ENCODE measurements around the gene JPT2.
"Not testable (repeated sequence)": the region's sequence is repeated elsewhere in the genome, so short reads cannot be mapped to it uniquely, and the experiment has no call there.

JPT2 gene

DNA sequence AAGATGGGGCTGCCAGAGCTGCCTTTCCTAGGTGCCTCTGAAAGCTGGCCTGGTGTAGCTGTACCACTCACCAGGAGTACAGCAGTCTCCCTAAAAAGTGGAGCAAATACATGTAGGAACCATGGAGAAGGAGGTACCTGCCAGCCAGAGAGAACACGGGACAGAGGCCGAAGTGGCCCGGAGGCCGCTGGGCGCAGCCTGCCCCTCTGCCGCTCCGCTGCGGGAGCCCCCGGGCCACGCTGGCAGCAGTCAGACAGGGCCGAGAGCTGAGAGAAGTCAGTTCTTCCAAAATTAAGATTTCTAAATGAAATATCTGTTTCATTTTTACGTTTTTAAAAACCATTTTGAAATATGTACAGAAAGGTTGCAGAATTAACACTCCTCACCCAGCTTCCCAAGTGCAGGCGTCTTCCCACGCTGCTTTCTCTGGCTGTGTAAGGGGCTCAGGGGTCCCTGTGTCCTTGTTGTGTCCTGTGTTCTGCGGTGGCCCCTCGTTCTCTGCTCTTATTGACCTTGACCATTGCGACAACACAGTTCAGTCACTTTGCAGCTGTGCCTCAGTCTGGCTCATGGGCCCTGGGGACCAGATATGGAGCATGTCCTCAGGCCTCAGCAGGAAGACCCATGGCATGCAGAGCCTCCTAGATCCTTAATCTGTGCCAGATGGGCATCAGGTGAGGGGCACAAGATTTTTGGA, 32.9 kb downstream of the JPT2 start:
- no peak for DNase-seq

DNA sequence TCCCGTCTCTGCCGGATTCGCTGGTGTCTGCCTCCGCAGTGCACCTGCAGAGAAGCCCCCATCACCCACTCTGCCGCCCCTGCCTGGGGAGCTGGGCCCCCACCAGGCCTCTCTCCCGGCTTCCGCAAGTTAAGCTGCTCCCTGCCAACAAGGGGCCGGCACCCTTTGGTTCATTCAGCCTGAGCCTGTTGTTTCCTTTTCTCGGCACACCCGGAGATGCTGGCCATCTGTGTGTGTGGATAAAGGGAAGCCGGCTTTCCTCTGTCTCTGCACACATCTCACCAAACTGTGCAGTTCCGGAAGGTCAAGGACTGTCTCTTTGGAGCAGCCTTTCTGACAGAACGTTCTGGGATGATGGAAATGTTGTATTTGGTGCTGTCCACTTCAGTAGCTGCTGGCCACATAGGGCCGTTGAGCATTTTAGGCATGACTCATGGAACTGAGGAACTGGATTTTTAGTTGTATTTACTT, 34.7 kb downstream of the JPT2 start:
- no peak for DNase-seq

DNA sequence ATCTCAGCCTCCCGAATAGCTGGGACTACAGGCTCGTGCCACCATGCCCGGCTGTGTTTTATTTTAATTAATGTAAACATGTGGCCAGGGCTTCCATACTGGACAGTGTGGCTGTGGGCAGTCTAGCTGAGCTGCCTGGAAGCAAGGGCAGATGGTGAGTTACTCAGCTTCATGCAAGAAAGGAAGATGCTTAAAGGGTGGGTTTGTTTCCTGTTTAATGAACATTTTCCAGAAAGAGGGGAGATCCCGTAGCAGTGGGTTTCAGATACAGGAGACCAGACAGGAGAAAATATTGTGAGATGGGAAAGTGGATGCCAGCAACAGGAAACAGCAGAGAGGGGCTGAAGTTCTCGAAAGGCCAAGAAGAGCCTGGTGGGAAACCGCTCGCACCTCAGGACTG, 35.3 kb downstream of the JPT2 start:
- no peak for DNase-seq

DNA sequence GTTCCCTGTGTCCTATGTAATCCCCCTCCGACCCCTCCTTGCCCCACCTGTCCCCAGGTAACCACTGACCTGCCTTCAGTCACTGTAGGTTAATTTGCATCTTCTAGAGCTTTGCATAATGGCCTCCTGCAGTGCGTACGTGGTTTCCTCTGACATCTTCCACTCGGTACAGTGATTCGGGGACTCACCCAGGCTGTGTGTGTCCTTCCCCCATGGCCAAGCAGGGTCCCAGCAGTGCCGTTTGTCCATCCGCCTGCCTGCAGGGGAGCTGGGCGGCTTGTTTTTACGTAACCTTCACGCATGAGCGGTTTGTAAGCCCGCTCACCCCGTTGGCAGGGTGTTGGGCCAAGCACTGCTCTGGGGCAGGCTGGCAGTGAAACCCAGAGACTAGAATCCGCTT, 35.9 kb downstream of the JPT2 start:
- peak; percentile 3 for DNase-seq

DNA sequence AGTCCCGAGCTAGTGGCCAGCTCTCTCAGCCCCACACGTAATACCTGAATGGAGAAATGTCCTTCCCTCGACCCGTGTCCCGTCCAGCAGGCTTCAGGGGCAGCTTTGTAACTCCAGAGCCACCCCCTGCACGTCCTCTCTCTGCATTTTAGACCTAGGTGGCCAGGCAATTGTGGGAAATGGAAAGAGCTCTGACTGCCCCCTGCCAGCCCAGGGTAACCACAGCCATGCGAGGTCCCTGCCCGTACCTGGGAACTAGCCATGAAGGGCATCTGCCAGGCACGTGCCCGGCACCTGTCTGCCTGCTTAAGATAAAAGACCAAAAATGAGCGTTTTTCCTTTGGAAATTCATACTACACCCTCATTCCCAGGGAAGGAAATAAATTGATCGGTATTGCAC, 37.1 kb downstream of the JPT2 start:
- DNase-seq = no peak

DNA sequence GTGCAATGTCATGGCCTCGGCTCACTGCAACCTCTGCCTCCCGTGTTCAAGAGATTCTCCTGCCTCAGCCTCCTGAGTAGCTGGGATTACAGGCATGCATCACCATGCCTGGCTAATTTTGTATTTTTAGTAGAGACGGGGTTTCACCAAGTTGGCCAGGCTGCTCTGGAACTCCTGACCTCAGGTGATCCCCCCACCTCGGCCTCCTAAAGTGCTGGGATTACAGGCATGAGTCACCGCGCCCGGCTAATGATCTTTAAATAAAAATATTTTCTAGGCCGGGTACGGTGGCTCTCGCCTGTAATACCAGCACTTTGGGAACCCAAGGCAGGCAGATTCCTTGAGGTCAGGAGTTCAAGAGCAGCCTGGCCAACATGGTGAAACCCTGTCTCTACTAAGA, 40.2 kb downstream of the JPT2 start:
- DNase-seq = not testable (repeated sequence)

DNA sequence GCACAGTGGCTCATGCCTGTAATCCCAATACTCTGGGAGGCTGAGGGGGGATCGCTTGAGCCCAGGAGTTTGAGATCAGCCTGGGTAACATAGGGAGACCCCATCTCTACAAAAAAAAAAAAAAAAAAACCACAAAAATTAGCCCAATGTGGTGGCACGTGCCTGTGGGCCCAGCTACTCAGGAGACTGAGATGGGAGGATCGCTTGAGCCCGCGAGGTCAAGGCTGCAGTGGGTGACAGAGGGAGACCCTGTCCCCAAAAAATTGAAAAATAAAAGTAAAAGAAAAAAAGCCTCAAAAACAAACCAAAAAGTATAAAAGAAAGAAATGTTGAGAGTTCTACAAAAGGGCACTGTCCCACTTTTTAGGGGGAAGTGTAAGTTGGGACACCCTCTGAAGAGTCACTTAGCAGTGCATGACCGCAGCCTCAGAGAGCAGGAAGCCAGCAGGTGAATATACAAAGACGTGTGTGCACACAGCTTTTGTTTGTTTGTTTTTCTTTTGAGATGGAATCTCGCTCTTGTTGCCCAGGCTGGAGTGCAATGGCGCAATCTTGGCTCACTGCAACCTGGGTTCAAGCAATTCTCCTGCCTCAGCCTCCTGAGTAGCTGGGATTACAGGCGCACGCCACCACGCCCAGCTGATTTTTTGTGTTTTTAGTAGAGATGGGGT, 41.6 kb downstream of the JPT2 start:
- DNase-seq = not testable (repeated sequence)

DNA sequence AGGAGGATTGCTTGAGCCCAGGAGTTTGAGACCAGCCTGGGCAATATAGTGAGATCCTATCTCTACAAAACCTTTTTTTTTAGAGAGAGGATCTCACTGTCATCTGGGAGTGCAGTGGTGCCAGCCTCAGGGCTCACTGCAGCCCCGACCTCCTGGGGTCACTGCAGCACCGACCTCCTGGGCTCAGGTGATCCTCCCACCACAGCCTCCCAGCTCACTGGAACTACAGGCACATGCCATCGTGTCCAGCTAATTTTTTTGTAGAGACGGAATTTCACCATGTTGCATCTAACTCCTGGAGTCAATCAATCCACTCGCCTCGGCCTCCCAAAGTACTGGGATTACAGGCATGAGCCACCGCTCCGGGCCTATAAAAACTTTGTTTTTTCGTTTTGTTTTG, 43.3 kb downstream of the JPT2 start:
- no peak for DNase-seq

DNA sequence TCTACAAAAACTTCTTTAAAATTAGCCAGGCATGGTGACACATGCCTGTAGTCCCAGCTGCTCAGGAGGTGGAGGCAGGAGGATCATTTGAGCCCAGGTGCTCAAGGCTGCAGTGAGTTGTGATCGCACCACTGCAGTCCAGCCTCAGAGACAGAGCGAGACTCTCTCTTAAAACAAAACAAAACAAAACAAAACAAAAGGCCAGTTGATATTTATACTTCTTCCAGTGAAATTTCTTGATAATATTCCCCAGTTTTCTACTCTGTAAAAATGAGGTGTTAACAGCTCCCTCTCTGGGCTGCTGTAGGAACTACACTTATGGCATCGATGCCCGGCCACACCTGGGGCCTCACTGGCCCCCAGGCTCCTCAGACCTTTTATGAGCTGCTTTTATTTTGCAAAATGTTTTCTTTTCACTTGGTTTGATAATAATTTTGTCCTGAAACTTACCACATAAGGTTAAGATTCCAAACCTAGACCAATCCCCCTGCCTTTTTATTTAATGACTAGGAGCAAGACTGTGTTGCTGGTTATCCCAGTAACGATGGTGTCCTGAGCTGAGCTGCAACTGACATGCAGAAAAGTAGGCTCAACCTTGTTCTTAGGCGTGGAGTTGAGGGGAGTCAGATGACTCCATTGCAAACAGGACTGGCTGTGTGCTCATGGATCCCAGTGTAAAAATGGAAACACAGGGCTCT, 45.5 kb downstream of the JPT2 start:
- no peak for DNase-seq

DNA sequence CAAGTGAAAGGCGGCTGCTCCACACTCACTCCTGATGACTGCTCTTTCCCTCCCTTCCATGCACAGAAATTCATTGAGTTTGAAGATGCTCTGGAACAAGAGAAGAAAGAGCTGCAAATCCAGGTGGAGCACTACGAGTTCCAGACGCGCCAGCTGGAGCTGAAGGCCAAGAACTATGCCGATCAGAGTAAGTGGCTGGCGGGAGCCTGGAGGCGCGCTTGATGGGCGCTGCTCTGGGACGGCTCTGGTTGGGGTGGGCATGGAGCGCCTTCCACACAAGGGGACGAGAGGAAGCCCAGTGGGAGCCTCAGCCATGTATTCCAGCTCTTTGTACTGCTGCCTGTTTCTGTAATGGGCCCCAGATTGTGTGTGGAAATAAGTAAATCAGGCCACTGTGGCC, 46.4 kb downstream of the JPT2 start:
- no peak for DNase-seq

DNA sequence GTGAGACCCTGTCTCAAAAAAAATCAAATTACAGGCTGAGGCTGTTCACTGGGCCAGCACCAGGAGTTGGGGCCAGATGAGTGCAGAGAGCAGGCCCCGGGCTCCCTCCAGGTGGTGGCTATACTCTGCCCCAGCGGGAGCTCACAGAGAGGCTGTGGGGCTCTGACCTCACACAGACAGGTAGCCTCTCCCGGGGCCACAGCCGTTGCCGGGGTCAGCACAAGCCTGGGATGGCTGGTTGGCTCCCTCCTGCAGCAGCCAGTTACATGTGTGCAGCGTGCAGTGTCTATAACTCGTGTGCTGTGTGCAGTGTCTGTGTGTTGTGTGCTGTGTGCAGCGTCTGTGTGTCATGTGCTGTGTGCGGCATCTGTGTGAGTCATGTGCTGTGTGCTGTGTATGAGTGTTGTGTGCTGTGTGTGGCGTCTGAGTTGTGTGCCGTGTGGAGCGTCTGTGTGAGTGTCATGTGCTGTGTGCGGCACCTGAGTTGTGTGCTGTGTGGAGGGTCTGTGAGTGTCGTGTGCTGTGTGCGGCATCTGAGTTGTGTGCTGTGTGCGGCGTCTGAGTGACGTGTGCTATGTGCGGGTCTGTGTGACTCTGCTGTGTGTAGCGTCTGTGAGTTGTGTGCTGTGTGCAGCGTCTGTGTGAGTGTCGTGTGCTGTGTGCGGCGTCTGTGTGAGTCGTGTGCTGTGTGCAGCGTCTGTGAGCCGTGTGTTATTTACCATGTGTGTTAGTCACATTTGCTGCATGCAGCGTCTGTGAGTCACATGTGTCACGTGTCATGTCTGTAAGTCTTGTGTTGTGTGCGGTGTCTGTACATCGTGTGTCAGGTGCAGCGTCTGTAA, 48.8 kb downstream of the JPT2 start:
- no peak for DNase-seq

DNA sequence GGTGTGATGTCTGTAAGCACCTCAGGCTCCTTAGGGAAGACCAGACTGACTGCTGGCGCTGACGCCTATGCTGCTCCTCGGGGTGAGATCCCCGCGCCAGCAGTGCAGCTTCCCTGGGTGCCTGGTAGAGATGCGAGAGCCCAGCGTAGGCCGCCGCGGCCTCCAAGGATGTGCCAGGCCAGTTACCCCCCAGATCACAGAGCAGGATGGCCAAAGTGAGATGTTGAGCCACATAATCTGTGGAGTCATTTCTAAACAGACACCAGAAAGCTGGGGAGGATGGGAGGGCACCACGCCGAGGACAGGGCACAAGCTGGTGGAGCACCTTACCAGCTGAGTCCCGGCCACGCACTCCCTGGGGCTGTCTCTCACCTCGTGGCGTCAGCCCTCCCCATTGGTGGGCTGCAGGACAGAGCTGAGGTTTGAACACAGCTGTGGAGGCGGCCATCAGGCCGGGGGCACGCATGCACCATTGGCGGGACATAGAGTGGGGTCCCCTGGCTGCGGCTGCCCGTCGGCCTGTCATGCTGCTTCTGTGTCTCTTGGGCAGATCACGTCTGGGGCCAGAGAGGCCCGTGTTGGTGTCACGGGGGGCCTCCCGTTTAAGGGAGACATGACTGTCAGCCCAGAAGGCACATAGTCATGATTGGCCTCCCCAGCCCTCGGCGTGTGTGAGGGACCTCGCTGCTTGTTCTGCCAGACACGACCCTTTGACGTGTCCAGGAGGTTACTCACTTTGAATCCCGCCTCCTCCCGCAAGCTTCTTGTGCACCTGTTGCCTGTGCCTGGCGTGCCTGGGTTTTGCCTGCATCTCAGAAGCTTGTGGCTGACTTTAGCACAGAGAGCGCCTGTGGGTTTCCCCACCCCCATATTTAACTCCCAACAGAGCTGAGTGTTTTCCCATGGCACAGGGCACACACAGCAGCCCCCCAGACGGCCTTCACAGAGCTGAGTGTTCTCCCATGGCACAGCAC, 49.9 kb downstream of the JPT2 start:
- no peak for DNase-seq

DNA sequence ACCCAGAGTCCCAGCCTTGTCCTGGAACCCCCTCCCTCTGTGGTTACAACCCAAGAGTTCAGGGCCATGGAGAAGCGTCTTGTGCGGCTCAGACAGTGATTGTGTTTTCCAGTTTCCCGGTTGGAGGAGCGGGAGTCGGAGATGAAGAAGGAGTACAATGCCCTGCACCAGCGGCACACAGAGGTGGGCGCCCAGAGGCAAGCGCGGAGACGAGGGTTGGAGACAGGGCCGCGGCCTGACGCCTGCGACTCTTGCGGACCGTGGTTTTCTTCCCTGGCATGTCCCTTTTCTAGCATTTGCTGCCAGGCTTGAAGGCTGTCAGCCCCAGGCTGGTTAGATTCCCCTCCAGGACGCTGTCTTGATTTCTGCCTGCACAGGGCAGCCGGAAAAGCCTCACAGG, 50.9 kb downstream of the JPT2 start:
- no peak for DNase-seq

DNA sequence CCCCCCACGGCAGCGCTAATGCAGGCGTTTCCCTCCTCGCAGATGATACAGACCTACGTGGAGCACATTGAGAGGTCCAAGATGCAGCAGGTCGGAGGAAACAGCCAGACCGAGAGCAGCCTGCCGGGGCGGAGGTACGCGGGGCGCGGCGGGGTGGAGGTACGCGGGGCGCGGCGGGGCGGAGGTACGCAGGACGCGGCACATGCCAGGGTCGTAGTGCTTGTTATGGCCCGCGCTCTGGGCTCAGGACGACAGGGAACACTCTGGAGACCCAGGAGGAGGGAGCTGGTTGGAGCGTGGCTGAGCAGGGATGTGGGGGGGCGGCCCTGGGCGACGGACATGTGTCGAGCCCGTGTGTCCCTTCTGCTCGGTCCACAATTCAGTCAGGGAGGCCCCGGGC, 51.4 kb downstream of the JPT2 start:
- DNase-seq = no peak

DNA sequence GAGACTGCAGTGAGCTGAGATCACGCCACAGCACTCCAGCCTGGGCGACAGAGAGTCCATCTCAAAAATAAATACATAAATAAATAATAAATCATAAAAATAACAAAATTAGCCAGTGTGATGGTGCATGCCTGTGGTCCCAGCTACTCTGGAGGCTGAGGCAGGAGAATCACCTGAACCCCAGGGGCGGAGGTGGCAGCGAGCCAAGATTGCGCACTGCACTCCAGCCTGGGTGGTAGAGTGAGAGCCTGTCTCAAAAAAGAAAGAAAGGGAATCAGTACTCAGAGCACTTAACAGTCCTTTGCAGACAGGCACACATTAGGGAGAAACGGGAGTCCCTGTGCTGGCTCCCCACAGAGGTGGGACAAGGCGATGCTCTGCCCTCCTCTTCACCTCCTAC, 53.0 kb downstream of the JPT2 start:
- DNase-seq = no peak

DNA sequence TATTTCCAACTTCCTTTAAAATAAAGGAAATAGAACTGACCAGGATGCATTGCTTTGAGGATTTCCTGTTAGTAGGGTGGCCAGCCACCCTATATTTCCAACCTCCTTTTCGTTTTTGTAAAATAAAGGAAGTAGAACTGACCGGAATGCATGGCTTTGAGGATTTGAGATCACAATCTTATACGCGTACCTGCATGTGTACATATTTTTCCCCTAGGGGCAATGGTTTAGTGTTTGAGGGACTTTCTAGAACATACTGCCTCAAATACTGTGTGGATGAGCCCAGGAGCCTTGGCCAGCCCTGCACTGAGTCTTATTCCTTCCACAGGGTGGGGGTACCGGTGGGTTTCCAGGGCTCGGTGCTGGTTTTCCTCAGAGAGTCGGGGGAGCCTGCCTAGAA, 53.5 kb downstream of the JPT2 start:
- DNase-seq = no peak

DNA sequence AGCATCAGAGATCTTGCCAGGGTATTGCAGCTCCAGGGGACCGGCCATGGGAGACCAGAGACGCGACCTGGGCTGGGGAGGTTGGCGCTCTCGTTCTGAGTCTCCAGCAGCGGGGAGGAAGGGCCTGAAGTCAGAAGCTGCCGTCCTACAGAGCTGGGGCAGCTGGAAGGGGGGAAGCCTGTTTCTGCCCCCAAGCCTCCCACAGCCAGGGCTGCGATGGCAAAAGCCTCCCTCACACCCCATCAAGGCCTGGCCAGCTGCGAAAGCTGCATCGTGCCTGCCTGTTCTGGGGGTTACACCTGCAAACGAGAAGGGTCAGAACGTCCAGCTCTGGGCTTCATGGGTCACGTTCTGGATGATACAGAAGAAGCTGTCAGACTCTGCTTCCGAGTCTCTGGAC, 54.0 kb downstream of the JPT2 start:
- no peak for DNase-seq

DNA sequence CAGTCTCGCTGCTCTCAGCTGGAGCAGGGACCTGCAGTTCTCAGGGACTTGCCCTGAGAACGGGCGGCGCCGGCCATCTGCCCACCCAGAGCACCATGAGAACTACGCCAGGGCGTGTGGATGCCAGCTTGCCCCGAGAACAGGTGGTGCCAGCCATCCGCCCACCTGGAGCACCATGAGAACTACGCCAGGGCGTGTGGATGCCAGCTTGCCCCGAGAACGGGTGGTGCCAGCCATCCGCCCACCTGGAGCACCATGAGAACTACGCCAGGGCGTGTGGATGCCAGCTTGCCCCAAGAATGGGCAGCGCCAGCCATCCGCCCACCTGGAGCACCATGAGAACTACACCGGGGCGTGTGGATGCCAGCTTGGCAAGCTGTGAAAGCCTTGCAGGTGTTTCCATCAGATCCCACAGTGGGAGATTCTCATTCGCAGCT, 54.5 kb downstream of the JPT2 start:
- not testable (repeated sequence) for DNase-seq

DNA sequence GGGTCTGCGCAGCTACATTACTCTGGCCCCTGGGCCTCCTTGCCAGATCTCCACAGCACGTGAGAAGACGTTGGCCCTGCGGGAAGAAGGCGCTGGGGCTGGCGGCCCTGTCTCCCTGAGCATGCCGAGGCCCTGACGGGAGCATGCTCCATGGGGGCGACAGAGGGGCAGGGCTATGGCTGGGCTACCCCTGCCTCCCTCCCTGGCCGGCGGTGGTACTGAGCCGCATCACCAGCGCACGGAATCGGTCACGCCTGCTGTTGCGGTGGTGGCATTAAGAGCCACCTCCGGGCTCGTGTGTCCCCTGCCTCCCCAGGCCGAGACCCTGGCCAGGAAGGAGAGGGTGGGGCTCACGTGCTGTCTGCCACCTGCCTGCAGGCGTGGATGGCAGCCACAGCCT, 56.0 kb downstream of the JPT2 start:
- DNase-seq = no peak

DNA sequence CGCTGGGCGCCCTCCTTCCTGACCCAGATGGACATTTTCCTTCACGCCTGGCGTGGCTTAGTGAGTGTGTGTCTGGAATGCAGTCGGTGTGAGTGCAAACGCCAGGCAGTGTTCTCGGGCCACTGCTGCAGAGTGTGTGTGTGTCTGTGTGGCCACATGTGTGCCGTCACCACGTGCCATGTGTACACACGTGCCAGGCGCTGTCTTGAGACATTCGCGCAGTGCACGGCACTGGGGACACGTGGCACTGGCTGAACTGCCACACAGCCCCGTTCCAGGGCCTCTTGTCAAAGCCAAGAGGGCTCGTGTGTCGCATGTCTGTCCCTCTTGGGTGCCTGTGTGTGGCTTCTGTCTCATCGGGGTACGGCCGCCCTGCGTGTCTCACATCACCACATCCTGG, 56.7 kb downstream of the JPT2 start:
- DNase-seq = no peak

DNA sequence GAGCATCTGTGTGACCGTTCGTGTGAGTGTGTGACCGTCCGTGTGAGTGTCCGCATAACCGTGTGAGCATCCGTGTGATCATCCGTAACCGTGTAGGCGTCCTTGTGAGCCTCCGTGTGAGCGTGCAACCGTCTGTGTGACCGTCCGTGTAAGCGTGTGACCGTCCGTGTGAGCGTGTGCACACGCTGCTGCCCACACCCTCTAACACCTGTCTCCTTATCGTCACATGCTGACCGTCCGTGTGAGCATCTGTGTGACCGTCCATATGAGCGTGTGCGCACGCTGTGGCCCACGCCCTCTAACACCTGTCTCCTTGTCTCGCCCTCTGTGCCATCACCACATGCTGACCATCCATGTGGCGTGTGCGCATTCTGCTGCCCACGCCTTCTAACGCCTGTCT, 62.2 kb downstream of the JPT2 start:
- DNase-seq = no peak

Data from NCI-H446 treated with DMSO at 0.1 percent for 48 hours (cell line).